Tibial nerve (tissue), 3 donors: ENCODE data around the gene STRIT1.

Experiments used
- POLR2A ChIP-seq, 2 donors: fragments of 450-650 bp; IDR thresholded peaks; one replicate each; pipeline ENCODE4 v1.6.1; 2017; ENCODE audit warnings: antibody characterized with exemption in 2 of 2, mild to moderate bottlenecking in 2 of 2, moderate library complexity in 2 of 2
- TF ChIP-seq, protein P1 (sequence below), 5 experiments: fragments of 200-600 bp in 3 of 5; fragments of 450-650 bp in 2 of 5; sonication (generic) in 3 of 5; IDR thresholded peaks; one replicate each; pipeline ENCODE4 v1.5.1; 2016 to 2019; ENCODE audit warnings: antibody characterized with exemption in 5 of 5, mild to moderate bottlenecking in 3 of 5, moderate library complexity in 2 of 5

DNA sequence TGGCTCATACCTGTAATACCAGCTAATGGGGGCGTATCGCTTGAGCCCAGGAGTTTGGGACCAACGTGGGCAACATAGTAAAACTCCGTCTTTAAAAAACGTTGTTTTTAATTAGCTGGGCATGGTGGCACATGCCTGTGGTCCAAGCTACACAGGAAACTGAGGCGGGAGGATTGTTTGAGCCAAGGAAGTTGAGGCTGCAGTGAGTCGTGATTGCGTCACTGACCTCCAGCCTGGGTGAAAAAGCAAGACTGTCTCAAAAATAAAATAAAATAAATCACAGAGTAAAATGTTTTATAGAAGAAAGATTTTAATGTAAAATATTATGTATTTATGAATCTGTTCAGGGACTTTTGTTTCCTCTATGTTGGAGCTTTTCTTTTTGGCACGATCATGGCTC, 15.3 kb upstream of the STRIT1 start:
- TF ChIP-seq POLR2A (IDR thresholded peaks at IDR 0.05), result no peak
- TF ChIP-seq, protein P1, sequence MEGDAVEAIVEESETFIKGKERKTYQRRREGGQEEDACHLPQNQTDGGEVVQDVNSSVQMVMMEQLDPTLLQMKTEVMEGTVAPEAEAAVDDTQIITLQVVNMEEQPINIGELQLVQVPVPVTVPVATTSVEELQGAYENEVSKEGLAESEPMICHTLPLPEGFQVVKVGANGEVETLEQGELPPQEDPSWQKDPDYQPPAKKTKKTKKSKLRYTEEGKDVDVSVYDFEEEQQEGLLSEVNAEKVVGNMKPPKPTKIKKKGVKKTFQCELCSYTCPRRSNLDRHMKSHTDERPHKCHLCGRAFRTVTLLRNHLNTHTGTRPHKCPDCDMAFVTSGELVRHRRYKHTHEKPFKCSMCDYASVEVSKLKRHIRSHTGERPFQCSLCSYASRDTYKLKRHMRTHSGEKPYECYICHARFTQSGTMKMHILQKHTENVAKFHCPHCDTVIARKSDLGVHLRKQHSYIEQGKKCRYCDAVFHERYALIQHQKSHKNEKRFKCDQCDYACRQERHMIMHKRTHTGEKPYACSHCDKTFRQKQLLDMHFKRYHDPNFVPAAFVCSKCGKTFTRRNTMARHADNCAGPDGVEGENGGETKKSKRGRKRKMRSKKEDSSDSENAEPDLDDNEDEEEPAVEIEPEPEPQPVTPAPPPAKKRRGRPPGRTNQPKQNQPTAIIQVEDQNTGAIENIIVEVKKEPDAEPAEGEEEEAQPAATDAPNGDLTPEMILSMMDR (IDR thresholded peaks at IDR 0.05), result no peak
